Measurements from ENCODE around the gene PIN1. TPM values are rescaled to one million over a fixed set of nuclear protein-coding genes. Genes with fewer than 3 reads are reported as not detected.
A peak's percentile ranks its signal among the peaks of the same experiment; 100 is the strongest.

Gene PIN1
- total and polyA plus RNA-seq, 2 of the 8 experiments (the other 6 are each of a cell fraction or from before 2014, with no cell fraction given) = 78.3 to 90.8 TPM

GRCh38 chr19:9789066-9789465, 46.1 kb upstream of the PIN1 start:
- Histone ChIP-seq H2BK120ac (replicated peaks; ENCODE audit: low read depth, low read length) (no peak overlapping the region), H4K91ac (replicated peaks; ENCODE audit: insufficient read length, low read length) (no peak overlapping the region), H3K27me3 (replicated peaks in 1 of 4; ENCODE audit: control insufficient read depth in 3 of 4, extremely low read depth in 1 of 4, insufficient read depth in 3 of 4, low read length in 3 of 4) (no peaks in the 10 kb centered on the region), H3K23me2 (ENCODE audit: low read depth, low read length) (peaks cover 11% of the 10 kb centered on the region; the same call in 1 of the 2 replicates), H3K9ac (replicated peaks in 1 of 4; ENCODE audit: extremely low read depth in 1 of 4, low read depth in 3 of 4, low read length in 3 of 4) (no peak overlapping the region), H3K4me1 (replicated peaks in 1 of 4; ENCODE audit: control insufficient read depth in 3 of 4, insufficient read depth in 4 of 4, low read length in 3 of 4) (peaks cover 0 to 15% (median 2%) of the 10 kb centered on the region in 4 experiments), H3K4ac (replicated peaks; ENCODE audit: insufficient read length, low read depth, low read length) (no peak overlapping the region), H4K8ac (ENCODE audit: extremely low read depth, insufficient read depth, low read length) (peak overlapping the region; percentile 62; the same call in 1 of the 2 replicates), H2BK12ac (ENCODE audit: low read depth, low read length) (no peak overlapping the region), H3K14ac (ENCODE audit: insufficient read length) (no peak overlapping the region), H3K56ac (replicated peaks; ENCODE audit: insufficient read length, low read depth, low read length) (no peak overlapping the region), H3K18ac (ENCODE audit: extremely low read depth, low read length) (no peak overlapping the region), H3K79me2 (ENCODE audit: control insufficient read depth in 1 of 2, insufficient read depth in 2 of 2, low read length in 2 of 2) (peaks cover 0 to 9% of the 10 kb centered on the region in 2 experiments; a peak in 3 of 4 replicates), H3K27ac (ENCODE audit: low read depth, low read length) (no peak overlapping the region), H3K4me2 (ENCODE audit: insufficient read depth in 1 of 2, low read depth in 2 of 2, low read length in 2 of 2) (no peak overlapping the region; a peak in 1 of 4 replicates), H4K5ac (ENCODE audit: insufficient read length, low read depth, low read length) (no peak overlapping the region), H2BK15ac (ENCODE audit: low read length) (no peak overlapping the region), H2AFZ (ENCODE audit: low read length) (no peak overlapping the region; the same call in 1 of the 2 replicates), H3K23ac (ENCODE audit: insufficient read length) (no peak overlapping the region), H3K4me3 (ENCODE audit: extremely low read depth in 1 of 4, insufficient read depth in 2 of 4, low read depth in 3 of 4, low read length in 4 of 4) (no peak overlapping the region), H2AK5ac (ENCODE audit: low read depth, low read length) (no peak overlapping the region), H3K79me1 (ENCODE audit: low read depth, low read length) (0 out of 2 replicates have a peak, but pooled peaks cover 2% of the 10 kb centered on the region), H2BK20ac (ENCODE audit: low read length) (no peak overlapping the region), H3K36me3 (ENCODE audit: control insufficient read depth in 2 of 4, insufficient read depth in 4 of 4, low read length in 3 of 4) (no peaks in the 10 kb centered on the region), H4K20me1 (replicated peaks in 1 of 2; ENCODE audit: control insufficient read depth in 1 of 2, insufficient read depth in 2 of 2, low read length in 2 of 2) (no peaks in the 10 kb centered on the region), H2BK5ac (ENCODE audit: low read depth, low read length) (no peak overlapping the region), H3K9me3 (ENCODE audit: insufficient read depth in 2 of 2, low read depth in 1 of 2, low read length in 1 of 2) (no peaks in the 10 kb centered on the region)
- 93% methylated on average over 10 of the region's 11 CpGs; no CpG with 5 or more reads in 1 of the 2 experiments for WGBS, 2 experiments (ENCODE audit: extremely low coverage in 1 of 2, insufficient coverage in 1 of 2, insufficient read length in 1 of 2, insufficient replicate concordance in 2 of 2, low coverage in 1 of 2, low lambda C conversion rate in 2 of 2, missing lambda C conversion rate in 1 of 2)
- TF ChIP-seq ZNF274 (IDR thresholded peaks at IDR 0.05; ENCODE audit: borderline replicate concordance, extremely low read depth, low read length) (no peak), CEBPB (IDR thresholded peaks at IDR 0.05; ENCODE audit: low read depth, low read length) (no peak), CBX5 (IDR thresholded peaks at IDR 0.05; ENCODE audit: low read depth, low read length) (no peak), TAF1 (IDR thresholded peaks at IDR 0.05; ENCODE audit: low read depth, low read length) (no peak), TEAD4 (IDR thresholded peaks at IDR 0.05; ENCODE audit: low read depth, low read length) (no peak), GTF2F1 (IDR thresholded peaks at IDR 0.05; ENCODE audit: borderline replicate concordance, low read depth, low read length) (no peak), YY1 (IDR thresholded peaks at IDR 0.05; ENCODE audit: low read depth, low read length) (no peak), KDM4A (IDR thresholded peaks at IDR 0.05; ENCODE audit: low read depth, low read length, severe bottlenecking) (no peak), EGR1 (IDR thresholded peaks at IDR 0.05; ENCODE audit: borderline replicate concordance, low read depth, low read length) (no peak), SIRT6 (IDR thresholded peaks at IDR 0.05; ENCODE audit: low read length) (no peak)
- FAIRE-seq (no peak), DNase-seq (ENCODE audit: low read depth in 1 of 2, low spot score in 2 of 2) (no peak)
- POLR2A ChIA-PET (ENCODE audit: partially characterized antibody) = interaction anchor here (0.9 to 1.6 kb wide), 2 partner anchors 145 to 207 kb away, joined by 3 to 6 read pairs; no protein-coding TSS in a partner anchor
- CTCF ChIA-PET (ENCODE audit: partially characterized antibody) = interaction anchor here (0.6 to 1.8 kb wide), 5 partner anchors 152 to 477 kb away, joined by 3 to 7 read pairs (median 3); partner anchors contain the start of gene ZNF121
